ENCODE results near the gene MBIP. TPM values are rescaled to one million over a fixed set of nuclear protein-coding genes. Genes with fewer than 3 reads are reported as not detected.

Gene MBIP
- total RNA-seq, 1 donor from 2014 or later: 20.3 TPM

DNA sequence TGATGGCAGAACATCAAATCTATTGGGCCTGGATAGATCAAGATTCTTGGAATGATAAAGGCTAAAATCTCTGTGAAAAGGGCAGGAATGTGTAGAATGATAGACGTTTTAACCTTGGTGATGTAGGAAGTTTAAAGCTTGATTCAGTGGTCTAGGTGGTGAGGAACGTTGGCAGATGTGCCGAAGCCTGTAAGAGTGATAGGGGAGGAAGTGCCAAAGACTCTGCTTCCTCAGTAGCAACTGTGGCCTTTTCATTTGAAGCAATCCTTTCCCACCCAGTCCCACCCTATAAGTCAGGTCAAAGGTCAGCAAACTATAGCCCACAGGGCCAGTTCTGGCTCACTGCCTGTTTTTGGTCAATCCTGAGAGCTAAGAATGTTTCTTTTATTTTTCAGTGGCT lies 62.2 kb downstream of the MBIP start:
- no peak for DNase-seq (ENCODE audit: low read depth)
- Histone ChIP-seq H3K36me3 (ENCODE audit: control insufficient read depth, insufficient read depth, low read length) (no peaks in the 10 kb centered on the region), H3K4me3 (ENCODE audit: low read depth, low read length) (no peak overlapping the region), H3K27me3 (ENCODE audit: control insufficient read depth, insufficient read depth, low read length) (no peaks in the 10 kb centered on the region)
- TF ChIP-seq, protein P1, sequence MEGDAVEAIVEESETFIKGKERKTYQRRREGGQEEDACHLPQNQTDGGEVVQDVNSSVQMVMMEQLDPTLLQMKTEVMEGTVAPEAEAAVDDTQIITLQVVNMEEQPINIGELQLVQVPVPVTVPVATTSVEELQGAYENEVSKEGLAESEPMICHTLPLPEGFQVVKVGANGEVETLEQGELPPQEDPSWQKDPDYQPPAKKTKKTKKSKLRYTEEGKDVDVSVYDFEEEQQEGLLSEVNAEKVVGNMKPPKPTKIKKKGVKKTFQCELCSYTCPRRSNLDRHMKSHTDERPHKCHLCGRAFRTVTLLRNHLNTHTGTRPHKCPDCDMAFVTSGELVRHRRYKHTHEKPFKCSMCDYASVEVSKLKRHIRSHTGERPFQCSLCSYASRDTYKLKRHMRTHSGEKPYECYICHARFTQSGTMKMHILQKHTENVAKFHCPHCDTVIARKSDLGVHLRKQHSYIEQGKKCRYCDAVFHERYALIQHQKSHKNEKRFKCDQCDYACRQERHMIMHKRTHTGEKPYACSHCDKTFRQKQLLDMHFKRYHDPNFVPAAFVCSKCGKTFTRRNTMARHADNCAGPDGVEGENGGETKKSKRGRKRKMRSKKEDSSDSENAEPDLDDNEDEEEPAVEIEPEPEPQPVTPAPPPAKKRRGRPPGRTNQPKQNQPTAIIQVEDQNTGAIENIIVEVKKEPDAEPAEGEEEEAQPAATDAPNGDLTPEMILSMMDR (IDR thresholded peaks at IDR 0.05; ENCODE audit: insufficient read depth, low read length, poor library complexity, severe bottlenecking): no peak

DNA sequence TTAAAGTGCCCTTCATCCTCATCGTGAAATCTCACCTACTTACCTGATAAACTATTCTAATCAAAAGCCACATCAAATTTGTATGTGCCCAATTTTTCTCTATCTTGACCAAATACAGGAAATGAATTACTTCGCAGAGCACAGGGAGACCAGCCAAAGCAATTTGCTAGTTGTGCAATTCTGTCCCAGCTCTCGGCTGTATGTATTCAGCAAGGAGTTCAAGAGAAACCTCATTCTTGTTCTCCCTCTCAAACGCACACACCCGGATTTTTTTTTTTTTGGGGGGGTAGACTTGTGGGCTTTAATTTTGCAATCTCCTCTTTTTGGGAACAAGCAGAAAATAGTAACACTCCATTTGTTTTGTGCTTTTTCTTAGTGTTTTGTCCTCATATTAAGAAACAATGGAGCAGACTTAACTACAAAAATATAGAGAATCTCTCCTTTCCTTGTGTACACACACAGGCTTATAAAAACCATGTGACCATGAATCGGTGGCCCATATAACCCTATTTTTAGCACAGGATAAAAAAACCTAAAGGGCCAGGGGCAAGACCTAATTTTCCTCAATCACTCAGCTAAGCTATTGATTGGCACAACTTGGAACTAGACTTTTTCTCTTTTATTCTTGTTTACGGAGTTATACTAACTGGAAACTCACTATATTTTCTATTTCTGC lies 64.2 kb downstream of the MBIP start:
- no peaks in the 10 kb centered on the region for H3K27me3 ChIP-seq (ENCODE audit: control insufficient read depth, insufficient read depth, low read length)
- no peak overlapping the region for H3K4me3 ChIP-seq (ENCODE audit: low read depth, low read length)
- TF ChIP-seq, protein P1 (IDR thresholded peaks at IDR 0.05; ENCODE audit: insufficient read depth, low read length, poor library complexity, severe bottlenecking): no peak
- no peaks in the 10 kb centered on the region for H3K36me3 ChIP-seq (ENCODE audit: control insufficient read depth, insufficient read depth, low read length)
- no peak for DNase-seq (ENCODE audit: low read depth)

DNA sequence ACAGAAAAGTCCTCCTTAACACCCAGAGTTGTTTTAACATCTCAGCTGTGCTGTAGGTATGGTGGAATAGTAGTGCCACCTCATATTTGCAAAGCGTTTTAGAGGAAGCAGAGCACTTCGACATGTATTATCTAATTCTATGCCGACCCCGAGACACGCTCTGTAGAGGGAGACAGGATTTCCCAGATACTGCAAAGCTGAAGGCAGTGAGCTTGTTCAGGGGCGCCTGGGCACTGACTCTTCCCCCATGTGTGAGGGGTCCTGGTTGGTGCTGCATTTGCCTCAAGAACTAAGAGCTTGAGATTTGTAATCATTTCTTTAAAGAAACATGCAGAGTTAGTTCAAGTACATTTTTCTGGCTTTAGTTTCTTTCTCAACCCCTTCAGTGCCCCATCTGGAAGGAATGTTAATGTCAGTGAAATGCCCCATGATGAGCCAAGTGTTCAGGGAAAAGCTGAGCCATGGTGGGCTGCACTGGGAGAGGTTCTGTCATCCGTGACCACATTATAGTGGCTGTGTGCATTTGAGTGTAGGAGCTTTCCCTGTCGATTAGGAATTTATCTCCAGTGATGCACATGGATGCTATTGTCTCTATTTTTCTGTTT lies 66.3 kb downstream of the MBIP start:
- DNase-seq (ENCODE audit: low read depth): peak; percentile 31
- no peak overlapping the region for H3K4me3 ChIP-seq (ENCODE audit: low read depth, low read length)
- H3K27me3 ChIP-seq (ENCODE audit: control insufficient read depth, insufficient read depth, low read length): no peaks in the 10 kb centered on the region
- no peaks in the 10 kb centered on the region for H3K36me3 ChIP-seq (ENCODE audit: control insufficient read depth, insufficient read depth, low read length)
- TF ChIP-seq, protein P1 (IDR thresholded peaks at IDR 0.05; ENCODE audit: insufficient read depth, low read length, poor library complexity, severe bottlenecking): peak; percentile 51

Other genes starting within 250 kb of the MBIP start
- not detected in 2 replicates for gene PTCSC3, start 143.9 kb downstream of the MBIP start, total RNA-seq
- not detected in 2 replicates for gene NKX2-1, start 199.6 kb upstream of the MBIP start, total RNA-seq